ENCODE results near the gene ASB4.

GRCh38 chr7:95476072-95476847 is 9.5 kb upstream of the ASB4 start:
- TF ChIP-seq CTCF (IDR thresholded peaks at IDR 0.05): no peak
- no peak for TF ChIP-seq POLR2A (IDR thresholded peaks at IDR 0.05)

Measured in heart left ventricle (tissue), 13 donors.